GM18498 (cell line): Measurements from ENCODE around the gene CST6.

Experiments
- ATAC-seq: cut with Tn5 transposase; IDR thresholded peaks from one replicate; pipeline ENCODE4 v1.9.1; 2021; ENCODE audit warnings: mild to moderate bottlenecking, moderate library complexity; ENCODE audit not compliant: unreplicated experiment

Gene CST6

GRCh38 chr11:66045177-66045639 lies 33.4 kb downstream of the CST6 start:
- ATAC-seq = peak; percentile 75

- ATAC-seq = no peak
Observed at GRCh38 chr11:66046901-66047300, 35.1 kb downstream of the CST6 start.

GRCh38 chr11:66047541-66048365 lies 35.9 kb downstream of the CST6 start:
- no peak for ATAC-seq

GRCh38 chr11:66048547-66049323 lies 36.9 kb downstream of the CST6 start, which contains the start of gene GAL3ST3:
Gene GAL3ST3 (minus strand): TSS chr11:66049161. CDS start chr11:66045415, 3,746 bp downstream.
- no peak for ATAC-seq

- ATAC-seq = no peak
Observed at GRCh38 chr11:66050581-66051231, 38.9 kb downstream of the CST6 start.

GRCh38 chr11:66051371-66051765 lies 39.6 kb downstream of the CST6 start:
- ATAC-seq = no peak

- ATAC-seq = peak; percentile 96
Observed at GRCh38 chr11:66051766-66052663, 40.2 kb downstream of the CST6 start, which contains the start of gene SF3B2. Gene SF3B2 (plus strand): TSS chr11:66052364. CDS start chr11:66052385, 21 bp downstream.

- ATAC-seq = no peak
Observed at GRCh38 chr11:66052664-66052982, 40.8 kb downstream of the CST6 start.

- ATAC-seq = no peak
Observed at GRCh38 chr11:66055021-66055420, 43.2 kb downstream of the CST6 start.

- no peak for ATAC-seq
Observed at GRCh38 chr11:66056501-66056900, 44.7 kb downstream of the CST6 start.

- no peak for ATAC-seq
Observed at GRCh38 chr11:66059966-66060680, 48.3 kb downstream of the CST6 start.

- no peak for ATAC-seq
Observed at GRCh38 chr11:66061268-66061667, 49.5 kb downstream of the CST6 start.

GRCh38 chr11:66062408-66062807 lies 50.6 kb downstream of the CST6 start:
- no peak for ATAC-seq
